HG02678 (cell line): ENCODE measurements around the gene ELOVL5.
A peak's percentile ranks its signal among the peaks of the same experiment; 100 is the strongest.
"Not testable (repeated sequence)": the region's sequence is repeated elsewhere in the genome, so short reads cannot be mapped to it uniquely, and the experiment has no call there.

Experiments used
- ATAC-seq: cut with Tn5 transposase; IDR thresholded peaks from one replicate; pipeline ENCODE4 v1.9.1; 2021; ENCODE audit warnings: mild to moderate bottlenecking, moderate library complexity; ENCODE audit not compliant: unreplicated experiment

ELOVL5 gene

GRCh38 chr6:53306217-53306616 lies 42.5 kb downstream of the ELOVL5 start:
- not testable (repeated sequence) for ATAC-seq

- ATAC-seq = not testable (repeated sequence)
Measured at GRCh38 chr6:53305506-53306005, 43.2 kb downstream of the ELOVL5 start.

- ATAC-seq = not testable (repeated sequence)
Measured at GRCh38 chr6:53304953-53305352, 43.8 kb downstream of the ELOVL5 start.

- no peak for ATAC-seq
Measured at GRCh38 chr6:53302678-53303360, 45.9 kb downstream of the ELOVL5 start.

GRCh38 chr6:53301801-53302537 lies 46.8 kb downstream of the ELOVL5 start:
- no peak for ATAC-seq

GRCh38 chr6:53300656-53301551 lies 47.8 kb downstream of the ELOVL5 start:
- ATAC-seq = no peak

- no peak for ATAC-seq
Measured at GRCh38 chr6:53299331-53300005, 49.3 kb downstream of the ELOVL5 start.

- ATAC-seq = no peak
Measured at GRCh38 chr6:53297004-53297403, 51.7 kb downstream of the ELOVL5 start.

GRCh38 chr6:53295176-53295575 lies 53.6 kb downstream of the ELOVL5 start:
- no peak for ATAC-seq

- ATAC-seq = no peak
Measured at GRCh38 chr6:53294611-53295010, 54.1 kb downstream of the ELOVL5 start.

GRCh38 chr6:53294095-53294494 lies 54.7 kb downstream of the ELOVL5 start:
- ATAC-seq = no peak

- ATAC-seq = no peak
Measured at GRCh38 chr6:53293691-53294090, 55.1 kb downstream of the ELOVL5 start.

- no peak for ATAC-seq
Measured at GRCh38 chr6:53290537-53291510, 57.9 kb downstream of the ELOVL5 start.

- ATAC-seq = no peak
Measured at GRCh38 chr6:53287336-53288225, 61.2 kb downstream of the ELOVL5 start.

GRCh38 chr6:53284901-53285300 lies 63.8 kb downstream of the ELOVL5 start:
- peak; percentile 76 for ATAC-seq

- no peak for ATAC-seq
Measured at GRCh38 chr6:53282741-53283140, 66.0 kb downstream of the ELOVL5 start.

GRCh38 chr6:53282234-53282633 lies 66.5 kb downstream of the ELOVL5 start:
- ATAC-seq = peak; percentile 10

GRCh38 chr6:53281518-53282215 lies 67.1 kb downstream of the ELOVL5 start:
- peak; percentile 56 for ATAC-seq
